Measurements from ENCODE around the gene EVPL.
"Not testable (repeated sequence)": the region's sequence is repeated elsewhere in the genome, so short reads cannot be mapped to it uniquely, and the experiment has no call there.

The EVPL gene

DNA sequence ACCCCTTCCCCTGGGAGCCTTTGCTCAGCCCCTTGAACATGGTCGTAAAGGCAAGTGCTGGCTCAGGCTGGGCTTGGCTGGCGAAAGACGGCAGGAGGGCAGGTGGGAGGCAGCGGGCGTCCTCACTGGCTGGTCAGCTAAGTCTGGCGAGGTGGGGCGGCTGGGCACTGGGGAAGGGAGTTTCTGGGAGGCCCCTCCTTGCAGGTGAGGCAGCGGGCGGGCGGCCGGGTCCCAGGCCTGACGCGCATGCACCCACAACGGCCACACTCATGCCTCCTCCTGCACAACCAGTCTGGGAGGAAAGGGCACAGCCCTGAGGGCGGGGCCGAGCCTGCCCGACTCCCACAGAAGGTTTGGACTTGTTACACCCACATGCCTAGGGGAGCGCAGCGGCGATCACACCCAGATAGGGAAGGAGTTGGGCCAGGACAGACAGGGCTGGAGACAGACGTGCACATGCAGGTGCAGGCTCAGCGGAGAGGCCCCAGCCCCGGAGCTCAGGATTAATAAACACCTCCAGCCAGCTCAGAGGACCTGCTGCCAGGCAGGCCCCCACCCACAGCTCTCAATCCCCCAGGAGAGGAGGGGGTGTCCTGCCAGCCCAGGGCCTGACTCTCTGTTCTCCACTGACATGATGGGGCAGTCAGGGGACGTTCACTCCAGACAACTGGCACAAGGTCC lies at the start of gene EVPL:
TSS of gene EVPL (minus strand) at position 148 of the 681 bp plus-strand sequence. CDS start at position 40, 108 bp downstream.
- no peak for DNase-seq

DNA sequence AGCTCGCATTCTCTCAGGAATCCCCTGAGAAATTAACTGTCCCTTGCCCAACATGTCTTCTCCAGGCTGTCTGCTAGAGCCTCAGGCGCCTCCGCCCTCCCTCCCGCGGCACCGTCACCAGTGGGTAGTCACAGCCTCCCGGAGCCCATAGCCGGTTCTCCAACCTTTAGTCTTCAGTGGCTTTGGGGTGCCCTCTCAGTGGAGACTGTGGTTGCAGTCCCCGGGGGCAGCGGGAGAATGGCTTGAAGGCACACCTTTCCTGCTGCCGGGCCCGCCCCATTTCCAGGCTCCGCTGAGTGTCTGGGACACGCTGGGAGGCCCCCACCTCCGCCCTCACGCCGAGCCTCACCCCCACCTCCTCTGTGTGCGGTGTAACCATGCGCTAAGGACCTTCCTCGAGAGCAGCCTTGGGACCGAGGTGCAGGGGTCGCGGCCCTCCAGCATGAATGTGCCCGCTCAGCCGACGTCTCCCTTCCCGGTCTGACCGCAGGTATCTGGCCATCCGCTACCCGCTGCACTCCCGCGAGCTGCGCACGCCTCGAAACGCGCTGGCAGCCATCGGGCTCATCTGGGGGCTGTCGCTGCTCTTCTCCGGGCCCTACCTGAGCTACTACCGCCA lies 49.1 kb upstream of the EVPL start:
- DNase-seq, result no peak

DNA sequence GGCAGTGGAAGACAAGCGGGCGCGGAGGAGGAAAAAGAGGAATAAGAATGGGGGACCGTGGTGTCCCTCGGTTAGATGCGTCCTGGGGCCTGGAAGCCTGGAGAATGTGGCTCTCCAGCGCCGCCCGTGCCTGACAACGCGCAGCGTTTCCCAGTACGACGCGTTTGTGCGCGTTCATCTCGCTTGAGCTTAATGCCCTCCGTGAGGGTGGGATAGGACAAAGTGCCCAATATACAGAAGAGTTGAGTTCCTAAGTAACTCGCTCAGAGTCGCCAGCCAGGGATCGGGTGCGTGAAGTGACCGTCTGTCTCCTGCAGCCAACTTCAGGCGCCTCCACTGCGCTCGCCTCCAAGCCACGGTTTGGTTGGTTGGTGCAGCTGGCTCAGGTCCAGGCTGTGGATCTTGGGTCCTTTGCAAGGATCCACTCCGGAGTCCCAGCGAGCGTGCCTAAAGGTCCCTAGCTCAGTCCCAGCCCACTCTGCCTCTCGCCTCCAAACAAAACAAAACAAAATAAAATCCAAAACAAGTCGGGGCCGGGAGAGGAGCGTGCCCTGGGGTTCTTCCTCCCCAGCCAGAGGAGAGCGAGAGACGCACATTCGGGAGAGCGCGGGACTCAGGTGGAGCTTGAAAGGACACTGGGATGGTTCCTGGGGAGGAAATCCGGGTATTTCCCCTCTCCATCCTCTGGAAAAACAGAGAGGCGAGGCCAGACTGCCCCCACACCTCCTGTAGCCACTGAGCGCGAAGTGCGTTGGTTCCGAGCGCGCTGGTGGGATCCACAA lies 48.4 kb upstream of the EVPL start:
- peak; percentile 35 for DNase-seq

DNA sequence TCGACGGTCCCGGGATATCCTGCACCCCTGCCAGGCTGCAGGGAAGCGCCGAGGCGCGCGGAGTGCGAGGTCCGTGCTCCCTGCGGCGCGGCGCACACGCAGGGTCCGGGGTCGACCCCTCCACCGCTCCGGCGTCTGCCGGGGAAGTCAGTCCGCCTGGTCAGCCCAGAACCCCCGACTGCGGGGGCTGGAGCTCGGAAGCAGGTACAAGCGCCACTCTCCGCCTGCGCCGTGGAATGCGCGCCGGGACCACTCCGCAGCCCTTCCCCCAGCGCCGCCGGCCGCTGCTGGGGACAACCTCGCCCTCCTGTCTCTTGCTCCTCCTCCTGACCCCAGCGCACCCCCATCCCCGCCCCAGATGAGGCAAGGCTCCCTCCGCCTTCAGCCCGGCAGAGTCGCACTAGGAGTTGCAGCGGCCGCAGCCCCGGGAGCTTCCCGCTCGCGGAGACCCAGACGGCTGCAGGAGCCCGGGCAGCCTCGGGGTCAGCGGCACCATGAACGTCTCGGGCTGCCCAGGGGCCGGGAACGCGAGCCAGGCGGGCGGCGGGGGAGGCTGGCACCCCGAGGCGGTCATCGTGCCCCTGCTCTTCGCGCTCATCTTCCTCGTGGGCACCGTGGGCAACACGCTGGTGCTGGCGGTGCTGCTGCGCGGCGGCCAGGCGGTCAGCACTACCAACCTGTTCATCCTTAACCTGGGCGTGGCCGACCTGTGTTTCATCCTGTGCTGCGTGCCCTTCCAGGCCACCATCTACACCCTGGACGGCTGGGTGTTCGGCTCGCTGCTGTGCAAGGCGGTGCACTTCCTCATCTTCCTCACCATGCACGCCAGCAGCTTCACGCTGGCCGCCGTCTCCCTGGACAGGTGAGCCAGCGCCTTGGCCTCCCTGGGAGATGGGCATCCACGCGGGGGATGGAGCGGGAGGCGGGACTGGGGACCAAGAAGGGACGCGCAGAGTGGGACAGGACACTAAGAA lies 47.6 kb upstream of the EVPL start, which contains the start of gene GALR2:
TSS of gene GALR2 (plus strand) at position 392 of the 974 bp plus-strand sequence. CDS start at position 495, 103 bp downstream.
- no peak for DNase-seq

DNA sequence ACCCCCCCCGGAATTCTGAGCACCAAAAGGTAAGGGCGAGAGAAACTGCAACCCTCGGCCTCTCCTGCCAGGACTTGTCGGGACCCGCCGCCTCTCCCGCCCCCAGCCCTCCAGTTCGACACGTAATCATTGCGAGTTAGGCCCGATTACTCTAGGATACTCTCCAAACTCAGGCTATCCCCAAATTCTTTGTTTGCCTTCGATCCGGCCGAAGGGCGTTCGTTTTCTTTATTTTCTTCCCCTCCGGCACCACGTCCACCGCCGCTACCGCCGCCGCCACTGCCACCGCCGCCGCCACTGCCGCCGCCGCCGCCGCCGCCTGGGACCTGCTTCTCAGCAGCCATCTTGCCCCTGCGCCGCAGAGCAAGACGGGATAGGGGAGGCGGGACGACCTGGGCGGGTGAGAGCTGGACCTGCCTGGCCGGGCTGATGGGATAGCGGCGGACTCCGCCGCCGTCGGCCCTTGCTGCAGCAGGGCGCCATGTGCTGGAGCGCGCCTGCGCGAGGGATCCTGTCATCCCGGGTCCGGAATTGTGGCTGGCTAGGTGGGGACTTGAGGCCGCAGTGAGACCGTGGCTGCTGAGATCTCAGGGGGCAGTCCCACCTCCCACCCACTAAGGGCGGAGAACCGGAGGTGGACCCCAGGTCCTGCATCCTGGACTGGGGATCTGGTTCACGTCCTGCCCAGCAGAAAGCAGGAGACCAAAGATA lies 45.2 kb upstream of the EVPL start, which contains the start of gene SRP68:
TSS of gene SRP68 (minus strand) at position 370 of the 711 bp plus-strand sequence. CDS start at position 344, 26 bp downstream.
- DNase-seq, result peak; percentile 79

DNA sequence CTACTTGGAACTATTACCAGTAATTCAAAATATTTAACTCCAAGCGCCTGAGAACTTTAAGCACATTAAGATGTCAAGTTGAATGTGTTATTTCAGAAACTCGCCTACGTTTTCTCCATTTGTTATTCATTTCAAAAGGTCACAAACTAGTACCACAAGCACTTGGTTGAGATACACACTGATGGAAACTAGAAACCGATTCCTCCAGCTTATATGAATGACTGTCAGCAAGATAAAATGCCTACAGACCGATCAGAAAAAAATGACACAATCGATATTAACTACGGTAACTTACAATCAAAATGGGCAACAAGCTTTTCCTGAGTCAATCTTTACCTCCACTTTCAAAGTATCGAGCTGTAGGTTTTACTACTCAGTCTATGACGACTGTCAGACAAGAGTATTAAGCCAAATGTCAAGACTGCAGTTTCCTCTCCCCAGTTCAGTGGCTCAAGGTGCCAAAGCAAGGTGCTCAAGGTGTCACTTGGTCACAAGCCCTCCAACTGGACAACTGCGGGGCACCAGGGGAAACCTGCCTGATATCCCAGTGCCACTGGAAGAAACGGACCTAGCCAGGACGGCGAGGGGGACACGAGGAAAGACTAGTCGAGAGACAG lies 44.5 kb upstream of the EVPL start:
- peak; percentile 27 for DNase-seq

DNA sequence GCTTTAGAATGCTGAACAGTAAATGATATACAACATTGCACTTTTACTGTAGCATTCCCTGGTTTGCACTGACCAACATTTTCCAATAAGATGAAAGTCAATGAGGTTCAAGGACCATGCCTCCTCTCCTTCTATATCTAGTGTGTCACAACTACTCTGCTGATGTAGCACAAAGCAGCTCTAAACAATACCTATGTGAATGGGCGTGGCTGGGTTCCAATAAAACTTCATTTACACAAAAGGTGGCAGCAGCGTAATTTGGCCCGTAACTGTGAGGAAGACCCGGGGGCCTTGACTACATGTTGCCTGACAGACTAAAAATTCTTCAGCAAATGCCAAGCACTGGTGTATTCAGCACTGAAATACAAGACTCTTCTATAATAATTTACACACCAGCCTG lies 38.7 kb upstream of the EVPL start:
- DNase-seq, result no peak

DNA sequence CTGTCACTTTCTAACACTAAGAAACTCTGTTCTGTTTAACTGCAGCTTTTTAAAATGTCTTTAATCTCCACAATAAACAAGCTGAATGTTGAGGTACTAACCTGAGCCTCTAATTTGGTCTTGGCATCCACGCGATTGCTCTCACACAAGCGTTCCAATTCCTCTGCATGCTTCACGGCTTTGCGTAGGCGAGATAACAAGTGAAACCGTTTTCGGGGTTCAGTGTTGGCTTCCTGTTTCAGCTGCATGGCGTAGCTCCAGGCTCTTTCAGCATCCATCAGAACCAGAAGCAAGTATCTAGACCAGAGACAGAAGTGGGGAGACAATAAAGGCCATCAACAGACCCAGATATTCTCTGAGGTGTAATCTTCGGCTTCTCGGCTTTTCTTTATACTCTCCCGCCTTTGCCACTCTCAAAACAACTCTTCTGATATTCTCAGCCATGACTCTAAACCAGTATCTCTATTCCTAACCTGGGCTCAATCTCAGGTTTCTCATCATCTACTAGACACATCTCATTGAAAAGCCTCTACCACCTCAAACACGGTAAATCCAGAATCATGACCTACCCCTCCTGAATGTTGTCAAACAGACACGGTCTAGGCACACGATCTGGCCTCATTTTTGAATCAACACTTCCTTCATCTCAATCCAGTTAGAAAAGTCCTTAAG lies 36.9 kb upstream of the EVPL start:
- DNase-seq, result peak; percentile 50

DNA sequence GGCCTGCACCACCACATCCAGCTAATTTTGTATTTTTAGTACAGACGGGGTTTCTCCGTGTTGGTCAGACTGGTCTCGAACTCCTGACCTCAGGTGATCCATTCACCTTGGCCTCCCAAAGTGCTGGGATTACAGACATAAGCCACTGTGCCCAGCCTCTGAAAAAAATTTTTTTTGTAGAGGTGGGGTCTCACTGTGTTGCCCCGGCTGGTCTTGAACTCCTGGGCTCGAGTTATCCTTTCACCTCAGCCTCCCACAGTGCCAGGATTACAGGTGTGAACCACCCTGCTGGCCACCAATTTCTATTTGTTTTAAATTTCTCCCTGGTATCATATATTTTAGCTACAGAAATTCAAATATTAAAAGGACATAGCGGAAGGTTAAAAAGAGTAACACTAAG lies 31.2 kb upstream of the EVPL start:
- not testable (repeated sequence) for DNase-seq

DNA sequence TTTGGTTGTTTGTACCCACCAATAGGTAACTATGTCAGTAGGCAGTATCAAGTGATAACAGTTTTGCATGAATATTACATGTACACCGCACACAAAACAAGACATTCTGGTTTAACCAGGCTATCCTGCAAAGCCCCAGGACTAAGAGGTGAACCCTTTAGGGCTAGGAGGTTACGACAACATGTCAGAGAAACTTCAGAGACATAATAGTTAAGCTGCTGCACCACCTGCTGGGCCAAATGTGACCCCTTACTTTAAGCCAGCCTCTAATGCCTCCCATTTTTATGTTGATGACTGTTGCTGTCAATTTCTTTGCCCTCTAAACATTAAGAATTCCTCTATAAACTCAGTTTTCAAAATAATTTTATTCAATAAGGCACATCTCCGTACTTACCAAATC lies 29.8 kb upstream of the EVPL start:
- DNase-seq, result no peak

DNA sequence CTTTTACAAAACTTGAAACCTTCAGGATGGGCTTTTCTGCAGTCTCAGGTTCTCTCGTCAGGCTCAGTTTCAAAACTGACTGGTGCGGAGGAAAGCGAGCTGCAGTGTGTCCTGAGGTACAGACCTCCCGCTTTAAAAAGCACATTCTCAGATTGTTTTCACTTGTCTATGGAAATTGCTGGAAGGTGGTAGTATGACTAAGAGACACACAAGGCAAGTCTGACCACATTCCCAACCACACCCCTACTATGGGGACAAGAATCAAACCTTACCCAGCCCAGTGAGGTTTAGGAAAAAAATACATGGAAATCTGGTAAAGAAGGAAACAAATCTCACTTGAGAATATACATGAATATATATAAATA lies 27.0 kb upstream of the EVPL start:
- no peak for DNase-seq

DNA sequence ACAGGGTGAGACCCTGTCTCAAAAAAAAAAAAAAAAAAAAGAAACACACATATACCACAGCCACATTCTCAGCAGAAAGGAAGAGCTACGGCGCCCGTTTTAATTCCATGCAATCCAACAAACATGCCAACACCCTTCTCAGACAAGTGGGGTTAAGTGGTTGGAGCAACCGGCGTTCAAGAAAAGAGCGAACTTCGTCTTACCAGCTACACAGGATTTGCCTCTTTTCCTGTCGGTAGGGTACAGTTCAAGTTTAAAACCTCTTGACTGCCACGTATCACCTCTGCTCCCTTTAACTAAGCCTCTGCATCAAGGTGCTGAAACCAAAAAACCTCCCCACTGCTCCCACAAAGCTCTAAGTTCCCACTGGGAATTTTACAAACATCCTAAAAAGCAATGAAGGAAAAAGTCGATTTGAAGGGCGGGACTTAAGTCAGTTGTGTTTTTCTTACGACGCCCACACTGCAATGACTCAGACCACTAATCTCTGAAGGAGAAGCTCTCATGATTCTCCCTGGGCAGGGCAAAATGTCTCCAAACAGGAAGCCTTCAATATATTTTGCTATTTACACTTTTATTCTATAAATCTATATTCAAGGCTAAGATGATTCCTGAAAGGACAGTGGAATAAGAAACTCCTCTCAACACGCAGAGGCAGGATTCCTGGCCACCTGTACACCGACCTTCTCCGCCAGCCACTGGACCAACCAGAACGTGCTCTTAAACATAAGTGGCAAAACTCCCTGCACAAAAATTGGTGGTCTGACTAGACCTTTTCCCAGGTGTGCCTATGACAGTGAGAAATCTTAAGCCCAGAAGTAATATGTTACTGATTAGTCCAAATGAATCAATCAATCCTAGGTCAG lies 26.4 kb upstream of the EVPL start:
- peak; percentile 30 for DNase-seq

DNA sequence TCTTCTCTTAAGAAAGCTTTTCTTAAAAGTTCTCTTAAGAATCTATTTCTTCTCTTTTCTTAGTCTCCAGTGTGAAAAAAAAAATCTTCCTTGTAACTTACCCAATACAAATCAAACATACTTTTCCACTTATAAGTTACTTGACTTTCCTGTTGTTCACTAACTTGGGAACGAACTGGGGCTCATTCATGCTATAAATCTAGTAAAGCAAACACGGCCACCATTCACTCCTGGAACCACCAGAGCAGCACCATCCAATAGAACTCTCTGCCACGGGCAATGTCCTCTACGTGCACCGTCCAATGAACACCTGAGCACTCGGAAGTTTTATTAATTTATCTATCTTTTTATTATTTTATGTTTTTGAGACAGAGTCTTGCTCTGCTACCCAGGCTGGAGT lies 24.5 kb upstream of the EVPL start:
- DNase-seq, result no peak

DNA sequence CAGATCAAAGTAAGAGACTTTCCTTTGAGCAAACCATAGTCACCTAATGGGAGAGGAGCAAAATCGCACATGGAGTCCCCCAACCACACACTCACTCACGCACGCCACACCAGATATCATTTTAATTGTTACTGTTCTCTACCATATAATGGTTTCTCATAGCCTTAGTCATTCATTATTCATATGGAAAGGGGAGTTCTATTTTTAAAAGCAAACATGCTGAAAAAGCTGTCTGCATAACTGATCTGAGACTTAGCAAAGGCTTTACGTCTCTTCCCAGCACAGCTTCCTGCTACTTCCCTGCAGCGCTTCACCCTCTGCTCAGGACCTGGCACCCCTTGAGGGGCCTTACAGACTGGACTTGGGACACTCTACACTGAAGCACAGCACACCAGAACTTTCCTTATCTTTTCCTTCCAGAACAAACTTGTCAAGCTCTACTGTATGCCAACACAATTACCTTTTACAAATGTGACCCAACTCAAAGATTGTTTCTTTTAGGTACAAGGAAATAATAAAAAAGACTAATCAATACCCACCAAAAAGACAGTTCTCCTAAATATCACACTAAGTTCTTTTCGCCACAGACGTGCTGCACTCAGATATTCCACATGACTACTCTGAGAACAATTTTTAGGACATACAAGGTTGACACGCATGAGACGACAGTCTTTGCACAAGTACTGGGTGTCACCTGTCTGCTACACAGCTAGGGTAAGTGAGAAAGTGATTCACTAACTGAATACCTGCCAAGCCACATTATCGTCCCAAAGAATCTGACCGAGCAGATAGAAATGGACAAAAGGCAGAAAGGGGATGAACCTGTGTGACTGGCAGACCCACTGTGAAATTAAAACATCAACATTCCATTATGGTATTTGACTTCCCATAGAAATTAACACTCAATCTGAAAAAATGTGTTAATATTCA lies 23.7 kb upstream of the EVPL start:
- DNase-seq, result no peak

DNA sequence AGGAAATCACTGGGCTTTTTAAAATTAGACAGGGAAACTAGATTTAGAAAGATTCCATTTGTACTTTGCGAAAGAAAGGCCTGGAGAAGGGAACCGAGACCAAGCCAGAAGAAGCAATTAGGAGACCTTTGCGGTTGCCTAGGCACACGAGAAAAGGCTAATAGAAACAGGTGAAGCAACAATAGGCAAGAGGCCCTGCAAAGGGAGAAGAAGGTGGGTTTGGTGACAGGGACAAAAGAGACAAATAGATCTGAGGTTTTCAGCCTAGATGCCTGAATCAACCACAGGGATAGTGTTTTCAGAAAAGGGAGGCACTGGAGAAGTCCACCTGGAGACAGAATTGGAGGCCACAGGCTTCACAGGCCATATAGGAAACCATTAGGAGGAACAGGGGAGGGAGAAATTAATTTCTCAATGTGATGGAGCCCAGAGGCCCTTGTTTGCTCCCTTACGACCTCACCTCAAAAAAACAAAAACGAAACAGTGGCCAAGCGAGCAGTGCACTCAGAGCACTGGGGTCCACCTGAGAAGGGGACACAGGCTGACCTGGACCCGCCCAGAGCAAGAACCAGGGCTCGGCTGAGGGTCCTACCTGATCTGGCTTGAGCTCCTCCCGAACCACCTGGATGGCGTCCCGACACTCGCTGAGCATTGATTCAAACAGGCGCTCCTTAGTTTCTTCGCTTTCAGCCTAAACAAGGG lies 22.9 kb upstream of the EVPL start:
- DNase-seq, result no peak

DNA sequence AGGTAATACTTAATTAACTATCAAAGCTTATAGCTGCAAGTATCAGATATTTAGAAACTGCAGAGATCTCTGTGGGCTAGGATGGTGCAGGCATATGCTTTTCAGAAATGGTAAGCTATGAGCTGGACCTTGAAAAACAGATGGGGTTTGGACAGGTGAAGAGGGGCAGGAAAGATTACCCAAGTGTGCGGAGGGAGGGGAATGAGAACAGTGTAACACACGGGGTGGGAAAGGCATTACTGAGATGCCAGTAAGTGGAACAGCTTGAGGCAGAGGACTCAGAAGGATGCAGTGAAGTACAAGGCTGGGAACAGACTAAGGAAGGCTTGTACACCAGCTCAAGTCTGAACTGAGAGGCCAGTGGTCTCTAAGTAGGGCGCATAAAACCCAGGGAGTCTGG lies 22.1 kb upstream of the EVPL start:
- DNase-seq, result no peak

DNA sequence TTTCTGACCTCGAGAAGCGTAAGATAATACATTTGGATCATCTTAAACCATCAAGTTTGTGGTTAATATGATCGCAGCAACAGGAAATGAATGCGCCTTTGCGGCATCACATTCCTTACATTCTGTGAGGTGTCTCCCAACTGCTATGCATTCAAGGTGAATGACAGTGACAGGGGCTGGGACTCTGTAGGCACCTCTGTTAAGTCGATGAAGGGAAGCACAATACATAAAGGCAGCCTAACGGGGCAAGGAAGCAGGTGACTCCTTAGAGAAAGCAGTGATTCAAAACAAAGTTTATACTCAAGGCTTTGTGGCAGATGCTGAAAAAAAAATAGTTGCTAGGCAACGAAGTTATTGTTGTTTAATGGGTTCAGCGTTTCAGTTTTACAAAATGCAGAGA lies 21.6 kb upstream of the EVPL start:
- DNase-seq, result no peak

DNA sequence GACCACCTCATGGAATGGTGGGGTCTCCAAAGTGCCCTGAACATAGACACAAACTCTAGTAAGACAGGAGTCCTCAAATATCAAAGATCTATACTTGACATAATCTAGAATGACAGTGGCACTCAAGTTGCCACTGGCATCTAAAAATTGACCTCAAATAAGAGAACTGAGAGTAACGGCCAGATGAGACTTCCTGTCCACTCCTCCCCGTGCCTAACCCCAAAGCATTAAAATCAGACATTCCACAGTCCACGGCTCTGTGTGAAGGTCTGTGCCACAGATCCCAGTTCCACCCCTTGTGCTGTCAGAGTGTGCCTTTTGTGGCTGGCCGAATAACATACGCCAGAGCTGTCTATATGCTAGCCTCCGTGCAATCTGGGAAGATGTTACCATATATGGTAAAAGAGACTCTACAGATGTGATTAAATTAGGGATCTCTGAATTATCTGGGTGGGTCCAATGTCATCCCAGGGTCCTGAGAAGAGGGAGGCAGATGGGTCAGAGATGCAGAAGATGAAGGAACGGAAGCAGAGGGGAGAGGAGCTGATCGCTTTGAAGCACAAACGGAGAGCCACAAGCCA lies 21.0 kb upstream of the EVPL start:
- no peak for DNase-seq

Measured in stimulated activated CD4-positive, alpha-beta T cell treated with anti-CD3 and anti-CD28 coated beads, Interleukin-4, amount 100 ng/mL, for 1 hour (primary cell).